ENCODE results near the gene KRTAP3-3. TPM values are rescaled to one million over a fixed set of nuclear protein-coding genes. Genes with fewer than 3 reads are reported as not detected.

KRTAP3-3 gene
- total RNA-seq, 1 experiment from 2014 or later: not detected

- no peak overlapping the region for H2AFZ ChIP-seq (ENCODE audit: low read length)
- H3K27me3 ChIP-seq (ENCODE audit: insufficient read depth, low read length): no peaks in the 10 kb centered on the region
- no peak overlapping the region for H3T11ph ChIP-seq (ENCODE audit: low read length)
- H4K91ac ChIP-seq (ENCODE audit: insufficient read length, low read depth, low read length): no peak overlapping the region
- H3K23ac ChIP-seq (ENCODE audit: insufficient read length, low read depth, low read length): no peak overlapping the region
- no peak overlapping the region for H4K5ac ChIP-seq (ENCODE audit: insufficient read length, low read depth, low read length)
- no peak overlapping the region for H3K18ac ChIP-seq (ENCODE audit: insufficient read length, low read depth, low read length)
- DNase-seq: no peak
- H2BK5ac ChIP-seq (ENCODE audit: insufficient read length, low read length): no peak overlapping the region
- H2BK15ac ChIP-seq (ENCODE audit: low read depth, low read length): no peak overlapping the region
- H2BK20ac ChIP-seq (ENCODE audit: low read depth, low read length, poor library complexity, severe bottlenecking): no peak overlapping the region
- no peak for TF ChIP-seq CTCF (conservative IDR thresholded peaks at IDR 0.05)
- H2AK5ac ChIP-seq (ENCODE audit: insufficient read length, low read length): no peak overlapping the region
- no peaks in the 10 kb centered on the region; the same call in 1 of the 2 replicates for H3K4me1 ChIP-seq (ENCODE audit: insufficient read depth, low read length)
- no peak overlapping the region for H3K56ac ChIP-seq (ENCODE audit: insufficient read length, low read depth, low read length)
- WGBS (ENCODE audit: extremely low coverage, insufficient read length, low lambda C conversion rate): no CpG with 5 or more reads among the region's 4 CpGs
- peaks cover 17 to 19% of the 10 kb centered on the region in 2 experiments for H3K4me1 Mint-ChIP-seq
- no peak overlapping the region for H2BK120ac ChIP-seq (ENCODE audit: low read depth, low read length, poor library complexity, severe bottlenecking)
- H3K27ac Mint-ChIP-seq: no peak overlapping the region
- no peak overlapping the region for H3K4ac ChIP-seq (ENCODE audit: low read depth, low read length)
- no peaks in the 10 kb centered on the region for H3K27me3 Mint-ChIP-seq (ENCODE audit: low read depth)
- H3K4me3 Mint-ChIP-seq: no peak overlapping the region
- H4K20me1 ChIP-seq (ENCODE audit: control insufficient read depth, insufficient read depth, insufficient read length): no peaks in the 10 kb centered on the region
- no peaks in the 10 kb centered on the region for H3K79me1 ChIP-seq (ENCODE audit: insufficient read depth, low read depth, low read length, poor library complexity, severe bottlenecking)
- H3K79me2 ChIP-seq (ENCODE audit: insufficient read depth, low read length): no peaks in the 10 kb centered on the region
- H3K9me3 ChIP-seq (ENCODE audit: control insufficient read depth, low read depth, low read length): no peaks in the 10 kb centered on the region
- H3K36me3 Mint-ChIP-seq (ENCODE audit: insufficient read depth in 1 of 3, low read depth in 3 of 3): no peaks in the 10 kb centered on the region
- H3K27ac ChIP-seq (ENCODE audit: insufficient read length, low read depth, low read length): no peak overlapping the region
- H3K4me2 ChIP-seq (ENCODE audit: insufficient read depth, insufficient read length, low read length): no peak overlapping the region
- no peak overlapping the region for H3K9ac ChIP-seq (ENCODE audit: extremely low read depth, insufficient read length, low read length)
- H4K8ac ChIP-seq (replicated peaks; ENCODE audit: insufficient read length, low read depth, low read length): no peak overlapping the region
- no peaks in the 10 kb centered on the region for H3K23me2 ChIP-seq (ENCODE audit: insufficient read length, low read depth, low read length, poor library complexity, severe bottlenecking)
- H3K9me3 Mint-ChIP-seq: no peaks in the 10 kb centered on the region
- H2BK12ac ChIP-seq (ENCODE audit: insufficient read length, low read depth, low read length): no peak overlapping the region
- no peak overlapping the region for H3K14ac ChIP-seq (ENCODE audit: insufficient read depth, low read length)
These were observed 15.4 kb upstream of the KRTAP3-3 start for GRCh38 chr17:41009301-41009760.

Data from H9 (cell line).